ENCODE measurements around the gene SSTR3. TPM values are rescaled to one million over a fixed set of nuclear protein-coding genes. Genes with fewer than 3 reads are reported as not detected.

SSTR3 gene
- total RNA-seq, 4 donors from 2014 or later = 0.16 to 0.41 TPM; not detected in 2

GRCh38 chr22:37206841-37207821, 5.1 kb downstream of the SSTR3 start:
- no peak overlapping the region for H3K27ac ChIP-seq
- TF ChIP-seq EP300 (IDR thresholded peaks at IDR 0.05; ENCODE audit: low read depth) = no peak
- no peak for TF ChIP-seq POLR2AphosphoS5 (IDR thresholded peaks at IDR 0.05)
- TF ChIP-seq POLR2A (IDR thresholded peaks at IDR 0.05) = no peak
- no peak for TF ChIP-seq CTCF (IDR thresholded peaks at IDR 0.05)
- intact Hi-C loops (cut with DNase I; ENCODE audit: low total_unique reads) = loop anchor here (10.0 kb wide), 1 partner anchor 442 kb away; no protein-coding TSS in a partner anchor
- H3K4me1 ChIP-seq = no peaks in the 10 kb centered on the region
- H3K27me3 ChIP-seq = peaks cover 17% of the 10 kb centered on the region
- in situ Hi-C loops (cut with MboI; ENCODE audit: low pct_ligation_motif_present in 1 of 4, low pct_unique_long_range_greater_than_20kb in 1 of 4, low sequenced_read_pairs in 3 of 4) = loop anchor here in 2 of 4 donors (10.0 to 25.0 kb wide), 2 partner anchors 132 to 420 kb away; partner anchors contain the start of gene IFT27 (in 1 of the 2)
- H3K9me3 ChIP-seq = no peaks in the 10 kb centered on the region
- no peak for DNase-seq
- WGBS, 2 donors (ENCODE audit: low coverage in 1 of 2) = 60 to 88% methylated on average over 1 to 53 of the region's 71 CpGs
- H3K4me3 ChIP-seq = no peak overlapping the region
- no peaks in the 10 kb centered on the region for H3K36me3 ChIP-seq

GRCh38 chr22:37206118-37206840, 6.0 kb downstream of the SSTR3 start:
- Histone ChIP-seq H3K27ac (no peak overlapping the region), H3K9me3 (no peaks in the 10 kb centered on the region), H3K4me3 (no peak overlapping the region), H3K4me1 (no peaks in the 10 kb centered on the region), H3K36me3 (no peaks in the 10 kb centered on the region), H3K27me3 (peaks cover 11% of the 10 kb centered on the region)
- in situ Hi-C loops (cut with MboI; ENCODE audit: low pct_ligation_motif_present in 1 of 4, low pct_unique_long_range_greater_than_20kb in 1 of 4, low sequenced_read_pairs in 3 of 4) (loop anchor here in 2 of 4 donors (10.0 to 25.0 kb wide), 2 partner anchors 131 to 419 kb away; partner anchors contain the start of gene IFT27 (in 1 of the 2)), intact Hi-C loops (cut with DNase I; ENCODE audit: low total_unique reads) (loop anchor here (10.0 kb wide), 1 partner anchor 441 kb away; no protein-coding TSS in a partner anchor)
- no peak for TF ChIP-seq POLR2AphosphoS5 (IDR thresholded peaks at IDR 0.05)
- TF ChIP-seq EP300 (IDR thresholded peaks at IDR 0.05; ENCODE audit: low read depth) = no peak
- TF ChIP-seq CTCF (IDR thresholded peaks at IDR 0.05) = no peak
- TF ChIP-seq POLR2A (IDR thresholded peaks at IDR 0.05) = no peak
- WGBS, 2 donors (ENCODE audit: low coverage in 1 of 2) = 89% methylated on average over 16 of the region's 16 CpGs; no CpG with 5 or more reads in 1 of the 2 donors
- no peak for DNase-seq

GRCh38 chr22:37205046-37205445, 7.2 kb downstream of the SSTR3 start:
- Histone ChIP-seq H3K9me3 (no peaks in the 10 kb centered on the region), H3K27me3 (no peaks in the 10 kb centered on the region), H3K36me3 (no peaks in the 10 kb centered on the region), H3K4me3 (no peak overlapping the region), H3K4me1 (peaks cover 0 to under 1% (median under 1%) of the 10 kb centered on the region in 4 donors), H3K27ac (no peak overlapping the region)
- DNase-seq = no peak
- TF ChIP-seq CTCF (IDR thresholded peaks at IDR 0.05) (no peak), EP300 (IDR thresholded peaks at IDR 0.05; ENCODE audit: low read depth) (no peak), POLR2AphosphoS5 (IDR thresholded peaks at IDR 0.05) (no peak), POLR2A (IDR thresholded peaks at IDR 0.05) (no peak)
- in situ Hi-C loops (cut with MboI; ENCODE audit: low pct_ligation_motif_present in 1 of 4, low pct_unique_long_range_greater_than_20kb in 1 of 4, low sequenced_read_pairs in 3 of 4) (loop anchor here in 2 of 4 donors (10.0 to 25.0 kb wide), 2 partner anchors 130 to 418 kb away; partner anchors contain the start of gene IFT27 (in 1 of the 2)), intact Hi-C loops (cut with DNase I; ENCODE audit: low total_unique reads) (loop anchor here (10.0 kb wide), 1 partner anchor 440 kb away; no protein-coding TSS in a partner anchor)
- 83% methylated on average over 5 of the region's 5 CpGs; no CpG with 5 or more reads in 1 of the 2 donors for whole genome bisulfite sequencing, 2 donors (ENCODE audit: low coverage in 1 of 2)

Data from transverse colon (tissue), 4 donors.